ENCODE data around the gene IL13.

The IL13 gene

GRCh38 chr5:132641841-132642240 lies 16.1 kb upstream of the IL13 start:
- H3K4me3 ChIP-seq = no peak overlapping the region
- no peak overlapping the region for H3K27ac ChIP-seq
- no peak for DNase-seq (ENCODE audit: low spot score)
- no peak for TF ChIP-seq CTCF (IDR thresholded peaks at IDR 0.05)

DNA sequence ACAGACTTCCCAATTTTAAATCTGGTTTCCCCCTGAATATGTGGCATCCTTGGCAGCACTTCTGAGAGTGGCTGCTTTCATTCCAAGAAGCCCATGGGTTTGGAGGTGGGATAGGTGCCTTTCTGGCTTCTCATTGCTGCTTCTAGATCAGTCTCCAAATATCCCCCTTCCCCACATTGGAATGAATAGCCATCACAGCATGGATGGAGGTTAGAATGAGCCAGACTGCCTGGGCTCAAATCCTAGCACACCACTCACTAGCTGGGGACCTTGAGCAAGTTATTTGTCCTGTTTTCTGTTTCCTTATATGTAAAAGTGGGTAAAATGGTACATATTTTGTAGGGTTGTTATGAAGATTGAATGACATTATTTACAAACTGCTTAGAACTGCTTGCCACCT lies 13.8 kb upstream of the IL13 start:
- TF ChIP-seq CTCF (IDR thresholded peaks at IDR 0.05) = no peak
- H3K4me3 ChIP-seq = no peak overlapping the region
- DNase-seq (ENCODE audit: low spot score) = no peak
- no peak overlapping the region for H3K27ac ChIP-seq

DNA sequence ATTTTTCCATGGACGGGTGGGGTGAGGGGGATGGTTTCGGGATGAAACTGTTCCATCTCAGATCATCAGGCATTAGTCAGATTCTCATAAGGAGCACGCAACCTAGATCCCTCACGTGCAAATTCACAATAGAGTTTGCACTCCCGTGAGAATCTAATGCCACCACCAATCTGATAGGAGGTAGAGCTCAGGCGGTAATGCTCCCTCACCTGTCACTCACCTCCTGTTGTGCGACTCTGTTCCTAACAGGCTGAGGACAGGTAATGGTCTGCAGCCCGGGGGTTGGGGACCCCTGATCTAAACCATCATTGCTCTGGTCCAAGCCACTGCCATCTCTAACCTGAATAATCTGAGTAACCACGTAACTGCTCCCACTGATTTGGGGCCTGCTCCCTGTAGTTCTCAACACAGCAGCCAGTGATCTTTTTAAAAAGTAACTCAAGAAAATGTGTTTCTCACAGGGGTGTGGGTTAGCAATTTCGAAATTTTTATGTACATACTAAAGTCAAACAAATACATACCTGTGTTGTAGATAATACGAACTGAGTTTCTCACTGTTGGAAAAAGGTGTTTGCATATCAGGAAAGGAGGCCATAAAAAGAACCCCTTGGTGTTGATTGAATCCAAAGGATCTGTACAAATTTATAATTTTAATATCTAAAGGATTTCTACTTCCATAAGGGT lies 11.2 kb upstream of the IL13 start:
- TF ChIP-seq CTCF (IDR thresholded peaks at IDR 0.05) = no peak
- H3K27ac ChIP-seq = no peak overlapping the region
- H3K4me3 ChIP-seq = no peak overlapping the region
- DNase-seq (ENCODE audit: low spot score) = no peak

DNA sequence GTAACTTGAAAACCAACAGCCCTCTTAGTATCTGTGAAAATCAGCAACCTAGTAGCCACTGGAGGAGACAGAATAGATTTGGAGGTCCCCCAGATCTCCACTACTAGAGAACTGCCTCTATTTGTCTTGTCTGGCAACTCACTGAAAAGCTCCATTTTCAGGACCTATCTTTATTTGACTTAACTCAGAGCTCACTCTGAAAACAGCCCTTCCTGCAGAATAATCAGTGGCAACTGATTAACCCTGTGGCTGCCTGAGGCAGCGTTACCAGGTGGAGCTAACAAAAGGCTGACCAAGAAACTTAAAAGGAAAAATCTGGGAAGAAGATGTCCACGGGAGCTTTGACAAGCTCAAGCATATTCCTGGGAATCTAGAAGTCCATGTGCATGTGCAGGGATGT lies 10.5 kb upstream of the IL13 start:
- no peak for DNase-seq (ENCODE audit: low spot score)
- no peak overlapping the region for H3K27ac ChIP-seq
- no peak overlapping the region for H3K4me3 ChIP-seq
- TF ChIP-seq CTCF (IDR thresholded peaks at IDR 0.05) = no peak

- Histone ChIP-seq H3K27ac (no peak overlapping the region), H3K4me3 (no peak overlapping the region)
- no peak for DNase-seq (ENCODE audit: low spot score)
- no peak for TF ChIP-seq CTCF (IDR thresholded peaks at IDR 0.05)
These were observed 9.6 kb upstream of the IL13 start for GRCh38 chr5:132648355-132648754.

DNA sequence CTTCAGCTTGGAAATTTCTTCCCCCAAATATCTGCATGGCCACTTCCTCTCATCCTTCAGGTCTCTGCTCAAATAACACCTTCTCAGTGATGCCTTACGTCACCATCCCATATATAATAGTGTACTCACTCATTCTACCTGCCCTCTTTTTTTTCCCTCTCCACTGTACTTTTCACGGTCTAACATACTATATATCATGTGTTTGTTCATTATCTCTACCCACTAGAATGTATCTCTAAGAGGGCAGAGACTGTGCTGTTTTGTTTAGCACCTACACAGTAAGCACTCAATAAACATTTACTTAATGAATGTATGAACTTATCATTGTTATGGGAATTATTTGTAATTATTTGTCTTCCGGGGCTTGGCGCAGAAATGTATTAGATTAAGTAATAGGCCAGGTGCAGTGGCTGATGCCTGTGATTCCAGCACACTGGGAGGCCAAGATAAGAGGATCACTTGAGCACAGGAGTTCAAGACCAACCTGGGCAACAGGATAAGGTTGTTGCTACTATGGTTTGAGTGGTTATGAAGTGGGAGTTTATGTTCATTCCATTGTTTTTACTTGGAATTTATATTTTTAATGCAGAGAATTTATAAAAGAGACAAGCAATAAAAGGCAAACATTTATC lies 6.0 kb upstream of the IL13 start:
- no peak for TF ChIP-seq CTCF (IDR thresholded peaks at IDR 0.05)

GRCh38 chr5:132653716-132654115 lies 4.3 kb upstream of the IL13 start:
- no peak overlapping the region for H3K4me3 ChIP-seq
- TF ChIP-seq CTCF (IDR thresholded peaks at IDR 0.05) = no peak
- DNase-seq (ENCODE audit: low spot score) = no peak
- H3K27ac ChIP-seq = no peak overlapping the region

More for the DNA sequence above, 6.0 kb upstream of the IL13 start:
- DNase-seq (ENCODE audit: low spot score) = no peak
- H3K27ac ChIP-seq = no peak overlapping the region
- no peak overlapping the region for H3K4me3 ChIP-seq
